ENCODE measurements around the gene UPK1A.
"Not testable (repeated sequence)": the region's sequence is repeated elsewhere in the genome, so short reads cannot be mapped to it uniquely, and the experiment has no call there.

The UPK1A gene

DNA sequence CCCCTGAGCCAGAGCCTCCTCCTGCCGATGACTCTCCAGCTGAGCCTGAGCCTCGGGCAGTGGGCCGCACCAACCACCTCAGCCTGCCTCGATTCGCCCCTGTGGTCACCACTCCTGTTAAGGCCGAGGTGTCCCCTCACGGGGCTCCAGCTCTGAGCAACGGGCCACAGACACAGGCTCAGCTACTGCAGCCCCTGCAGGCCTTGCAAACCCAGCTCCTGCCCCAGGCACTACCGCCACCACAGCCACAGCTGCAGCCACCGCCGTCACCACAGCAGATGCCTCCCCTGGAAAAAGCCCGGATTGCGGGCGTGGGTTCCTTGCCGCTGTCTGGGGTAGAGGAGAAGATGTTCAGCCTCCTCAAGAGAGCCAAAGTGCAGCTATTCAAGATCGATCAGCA is 55.1 kb downstream of the UPK1A start:
- no peak for DNase-seq (ENCODE audit: low read depth)
- TF ChIP-seq, protein P1, sequence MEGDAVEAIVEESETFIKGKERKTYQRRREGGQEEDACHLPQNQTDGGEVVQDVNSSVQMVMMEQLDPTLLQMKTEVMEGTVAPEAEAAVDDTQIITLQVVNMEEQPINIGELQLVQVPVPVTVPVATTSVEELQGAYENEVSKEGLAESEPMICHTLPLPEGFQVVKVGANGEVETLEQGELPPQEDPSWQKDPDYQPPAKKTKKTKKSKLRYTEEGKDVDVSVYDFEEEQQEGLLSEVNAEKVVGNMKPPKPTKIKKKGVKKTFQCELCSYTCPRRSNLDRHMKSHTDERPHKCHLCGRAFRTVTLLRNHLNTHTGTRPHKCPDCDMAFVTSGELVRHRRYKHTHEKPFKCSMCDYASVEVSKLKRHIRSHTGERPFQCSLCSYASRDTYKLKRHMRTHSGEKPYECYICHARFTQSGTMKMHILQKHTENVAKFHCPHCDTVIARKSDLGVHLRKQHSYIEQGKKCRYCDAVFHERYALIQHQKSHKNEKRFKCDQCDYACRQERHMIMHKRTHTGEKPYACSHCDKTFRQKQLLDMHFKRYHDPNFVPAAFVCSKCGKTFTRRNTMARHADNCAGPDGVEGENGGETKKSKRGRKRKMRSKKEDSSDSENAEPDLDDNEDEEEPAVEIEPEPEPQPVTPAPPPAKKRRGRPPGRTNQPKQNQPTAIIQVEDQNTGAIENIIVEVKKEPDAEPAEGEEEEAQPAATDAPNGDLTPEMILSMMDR (conservative IDR thresholded peaks at IDR 0.05; ENCODE audit: low read length): no peak
- H3K4me3 ChIP-seq (ENCODE audit: low read length): no peak overlapping the region

DNA sequence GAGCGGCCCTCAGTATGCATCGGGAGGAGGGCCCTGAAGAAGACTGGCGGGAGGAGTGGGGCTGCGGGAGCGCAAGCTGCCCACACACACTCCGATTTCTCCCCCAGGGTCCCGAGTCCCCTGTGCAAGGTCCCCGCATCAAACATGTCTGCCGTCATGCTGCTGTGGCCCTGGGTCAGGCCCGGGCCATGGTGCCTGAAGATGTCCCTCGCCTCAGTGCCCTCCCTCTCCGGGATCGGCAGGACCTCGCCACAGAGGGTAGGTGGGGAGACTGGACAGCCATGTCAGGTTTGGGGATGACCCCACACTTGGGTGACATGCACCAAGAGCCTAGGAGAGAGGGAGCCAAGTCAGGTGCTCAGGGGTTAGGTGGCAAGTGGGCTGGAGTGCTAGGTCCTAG is 56.1 kb downstream of the UPK1A start:
- H3K4me3 ChIP-seq (ENCODE audit: low read length): no peak overlapping the region
- TF ChIP-seq, protein P1 (conservative IDR thresholded peaks at IDR 0.05; ENCODE audit: low read length): no peak
- no peak for DNase-seq (ENCODE audit: low read depth)

DNA sequence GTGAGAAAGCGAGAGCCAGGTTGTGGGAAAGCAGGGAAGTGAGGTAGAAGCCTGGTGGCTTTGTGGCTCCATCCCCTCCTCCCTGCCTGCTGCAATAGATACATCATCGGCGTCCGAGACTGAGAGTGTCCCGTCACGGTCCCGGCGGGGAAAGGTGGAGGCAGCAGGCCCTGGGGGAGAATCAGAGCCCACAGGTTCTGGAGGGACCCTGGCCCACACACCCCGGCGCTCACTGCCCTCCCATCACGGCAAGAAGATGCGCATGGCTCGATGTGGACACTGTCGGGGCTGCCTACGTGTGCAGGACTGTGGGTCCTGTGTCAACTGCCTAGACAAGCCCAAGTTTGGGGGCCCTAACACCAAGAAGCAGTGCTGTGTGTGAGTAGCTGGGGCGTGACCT is 56.6 kb downstream of the UPK1A start:
- TF ChIP-seq, protein P1 (conservative IDR thresholded peaks at IDR 0.05; ENCODE audit: low read length): no peak
- no peak for DNase-seq (ENCODE audit: low read depth)
- no peak overlapping the region for H3K4me3 ChIP-seq (ENCODE audit: low read length)

DNA sequence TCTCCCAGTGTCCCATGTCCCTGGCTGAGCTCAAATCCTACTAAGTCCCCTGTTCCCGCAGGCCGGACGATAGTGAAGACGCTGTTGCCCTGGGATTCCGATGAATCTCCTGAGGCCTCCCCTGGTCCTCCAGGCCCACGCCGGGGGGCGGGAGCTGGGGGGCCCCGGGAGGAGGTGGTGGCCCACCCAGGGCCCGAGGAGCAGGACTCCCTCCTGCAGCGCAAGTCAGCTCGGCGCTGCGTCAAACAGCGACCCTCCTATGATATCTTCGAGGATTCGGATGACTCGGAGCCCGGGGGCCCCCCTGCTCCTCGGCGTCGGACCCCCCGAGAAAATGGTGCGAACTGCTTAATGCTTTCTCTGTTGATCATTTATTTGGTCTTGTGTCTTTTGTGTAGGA is 57.4 kb downstream of the UPK1A start:
- DNase-seq (ENCODE audit: low read depth): no peak
- H3K4me3 ChIP-seq (ENCODE audit: low read length): no peak overlapping the region
- TF ChIP-seq, protein P1 (conservative IDR thresholded peaks at IDR 0.05; ENCODE audit: low read length): no peak

DNA sequence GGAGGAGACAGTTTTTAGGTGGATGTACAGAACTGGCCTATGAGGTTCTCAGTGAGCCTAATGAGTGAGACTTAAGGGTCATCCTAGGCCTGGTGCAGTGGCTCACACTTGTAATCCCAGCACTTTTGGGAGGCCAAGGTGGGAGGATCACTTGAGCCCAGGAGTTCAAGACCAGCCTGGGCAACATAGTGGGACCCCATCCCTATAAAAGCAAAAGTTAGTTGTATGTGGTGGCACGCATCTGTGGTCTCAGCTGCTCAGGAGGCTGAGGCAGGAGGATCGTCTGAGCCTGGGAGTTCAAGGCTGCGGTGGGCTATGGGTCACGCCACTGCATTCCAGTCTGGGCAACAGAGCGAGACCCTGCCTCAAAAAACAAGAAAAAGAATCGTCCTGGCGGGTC is 57.8 kb downstream of the UPK1A start:
- DNase-seq (ENCODE audit: low read depth); H3K4me3 ChIP-seq (ENCODE audit: low read length): not testable (repeated sequence)

DNA sequence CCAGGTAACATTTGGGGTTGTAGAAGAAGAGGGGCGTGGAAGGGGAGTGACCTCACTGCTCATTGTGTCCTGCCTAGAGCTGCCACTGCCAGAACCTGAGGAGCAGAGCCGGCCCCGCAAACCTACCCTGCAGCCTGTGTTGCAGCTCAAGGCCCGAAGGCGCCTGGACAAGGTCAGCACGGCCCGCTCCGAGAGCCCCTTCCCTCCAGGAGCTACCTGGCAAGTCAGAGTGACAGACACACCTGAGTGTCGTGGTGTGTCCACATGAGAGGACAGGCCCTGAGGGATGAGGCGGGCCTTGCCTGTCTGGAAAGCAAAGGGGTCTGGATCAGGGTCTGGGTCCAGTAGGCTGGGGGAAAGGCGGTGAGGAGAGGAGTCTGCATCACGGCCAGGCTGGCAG is 58.2 kb downstream of the UPK1A start:
- no peak for DNase-seq (ENCODE audit: low read depth)
- H3K4me3 ChIP-seq (ENCODE audit: low read length): no peak overlapping the region
- TF ChIP-seq, protein P1 (conservative IDR thresholded peaks at IDR 0.05; ENCODE audit: low read length): no peak

DNA sequence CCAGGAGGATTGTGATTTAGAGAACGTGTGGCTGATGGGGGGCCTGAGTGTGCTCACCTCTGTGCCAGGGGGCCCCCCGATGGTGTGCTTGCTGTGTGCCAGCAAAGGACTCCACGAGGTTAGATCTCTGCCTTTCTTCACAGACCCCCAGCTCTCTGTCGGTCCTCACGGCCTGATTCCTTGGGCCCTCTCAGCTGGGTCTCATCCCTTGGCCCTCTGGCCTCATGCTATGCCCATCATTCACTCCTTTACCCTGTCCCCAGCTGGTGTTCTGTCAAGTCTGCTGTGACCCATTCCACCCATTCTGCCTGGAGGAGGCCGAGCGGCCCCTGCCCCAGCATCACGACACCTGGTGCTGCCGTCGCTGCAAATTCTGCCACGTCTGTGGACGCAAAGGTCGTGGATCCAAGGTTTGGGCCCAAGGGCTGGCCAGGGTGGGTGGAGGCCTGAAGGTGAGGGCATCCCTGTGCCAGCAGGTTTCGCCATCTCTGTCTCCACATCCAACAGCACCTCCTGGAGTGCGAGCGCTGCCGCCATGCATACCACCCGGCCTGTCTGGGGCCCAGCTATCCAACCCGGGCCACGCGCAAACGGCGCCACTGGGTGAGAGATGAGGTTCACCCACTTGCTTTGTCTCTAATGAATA is 59.0 kb downstream of the UPK1A start:
- TF ChIP-seq, protein P1 (conservative IDR thresholded peaks at IDR 0.05; ENCODE audit: low read length): no peak
- DNase-seq (ENCODE audit: low read depth): no peak
- H3K4me3 ChIP-seq (ENCODE audit: low read length): no peak overlapping the region
